Ammon's horn (tissue), 1 donor: ENCODE measurements around the gene ANKRD13B.
"Not testable (repeated sequence)": the region's sequence is repeated elsewhere in the genome, so short reads cannot be mapped to it uniquely, and the experiment has no call there.

ENCODE experiments used
- DNase-seq: peaks from one replicate; pipeline ENCODE4 v3.0.0-alpha.2; 2016; ENCODE audit warnings: low spot score

ANKRD13B gene

DNA sequence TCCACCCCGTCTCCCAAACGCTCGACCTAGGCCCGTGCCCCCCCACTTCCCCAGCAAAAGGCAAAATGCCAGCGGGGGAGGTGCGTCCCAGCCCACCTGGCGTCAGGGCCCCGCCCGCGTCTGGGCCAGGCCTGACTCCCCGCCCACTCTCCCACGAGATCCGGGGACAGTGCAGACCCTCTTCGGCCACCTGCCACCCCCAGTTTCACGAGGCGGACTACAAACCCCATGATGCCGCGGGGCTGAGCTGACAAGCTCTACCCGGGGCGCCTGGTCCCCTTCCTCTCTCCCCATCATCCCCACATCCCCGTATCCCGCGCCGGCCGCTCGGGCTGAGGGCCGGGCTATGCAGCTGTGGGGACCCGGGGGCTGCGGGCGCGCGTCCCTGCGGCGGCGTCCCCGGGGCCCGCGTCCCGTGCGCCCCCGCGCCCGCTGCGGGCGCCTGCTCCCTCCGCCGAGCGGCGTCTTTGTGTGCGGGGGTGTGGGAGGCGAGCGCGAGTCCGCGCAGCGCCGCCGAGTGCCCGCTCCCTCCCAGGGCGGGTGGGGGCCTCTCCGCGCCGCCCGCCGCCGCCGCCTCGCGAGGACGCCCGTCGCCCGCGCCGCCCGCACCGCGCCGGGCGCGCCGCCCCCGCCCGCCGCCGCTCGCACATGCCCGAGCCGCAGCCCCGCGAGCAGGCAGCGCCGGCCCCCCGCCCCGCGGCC lies at the start of gene ANKRD13B:
ANKRD13B (plus strand) TSS at position 283 of the 702 bp plus-strand sequence. CDS start 490 bp downstream, outside the sequence.
- DNase-seq: peak; percentile 81

DNA sequence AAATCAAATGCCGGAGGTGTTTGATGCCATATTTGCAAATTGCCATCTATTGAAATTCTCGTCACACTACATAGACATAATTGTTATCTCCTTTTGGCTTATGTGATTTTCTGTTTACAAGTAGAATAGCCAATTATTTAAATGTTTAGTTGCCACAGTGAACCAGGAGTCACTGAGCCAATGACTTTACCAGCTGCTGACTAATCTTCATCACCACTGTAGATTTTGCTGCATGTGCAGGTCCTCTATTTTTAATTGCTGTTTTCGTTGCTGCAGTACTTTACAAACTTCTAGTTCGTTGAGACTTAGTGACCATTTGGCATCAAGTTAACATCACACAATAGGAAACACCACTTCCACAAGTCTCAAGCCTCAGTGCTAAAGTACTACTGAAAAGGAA lies 48.9 kb upstream of the ANKRD13B start:
- DNase-seq: no peak

DNA sequence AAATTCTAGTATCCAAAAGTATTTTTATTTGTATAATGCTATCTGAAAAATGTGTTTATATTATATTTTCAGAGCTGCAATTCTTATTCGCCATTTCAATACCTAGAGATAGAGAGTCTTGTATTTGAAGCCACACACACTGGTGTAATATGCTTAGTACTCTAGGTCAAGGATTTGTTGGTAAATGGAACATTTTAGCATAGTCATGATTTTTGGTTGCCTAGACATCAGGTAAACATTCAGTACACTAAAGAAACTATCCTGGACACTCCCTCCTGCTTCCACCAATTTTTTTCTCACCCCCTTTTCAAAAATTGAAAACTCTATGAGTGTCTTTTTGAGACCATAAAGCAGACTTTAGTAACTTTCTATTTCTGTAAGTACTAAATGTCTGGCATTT lies 46.8 kb upstream of the ANKRD13B start:
- no peak for DNase-seq

DNA sequence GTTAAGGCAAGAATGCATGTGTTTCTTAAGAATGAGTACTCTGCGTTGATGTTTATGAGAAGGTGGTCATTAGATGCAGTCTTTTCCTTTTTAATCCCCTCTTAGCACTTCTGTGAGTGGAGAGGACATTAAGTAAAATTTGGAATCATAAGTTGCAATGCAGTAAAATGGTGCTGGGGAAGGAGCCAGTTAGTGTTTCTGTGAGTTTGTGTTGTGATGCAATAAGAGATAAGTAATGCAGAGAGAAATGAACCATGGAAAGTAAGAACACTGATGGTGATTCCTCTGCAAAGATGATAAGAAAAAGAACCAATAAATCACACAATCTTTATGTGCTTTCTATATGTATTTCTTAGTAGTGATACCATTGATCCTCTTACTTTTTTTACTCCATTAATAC lies 46.1 kb upstream of the ANKRD13B start:
- no peak for DNase-seq

DNA sequence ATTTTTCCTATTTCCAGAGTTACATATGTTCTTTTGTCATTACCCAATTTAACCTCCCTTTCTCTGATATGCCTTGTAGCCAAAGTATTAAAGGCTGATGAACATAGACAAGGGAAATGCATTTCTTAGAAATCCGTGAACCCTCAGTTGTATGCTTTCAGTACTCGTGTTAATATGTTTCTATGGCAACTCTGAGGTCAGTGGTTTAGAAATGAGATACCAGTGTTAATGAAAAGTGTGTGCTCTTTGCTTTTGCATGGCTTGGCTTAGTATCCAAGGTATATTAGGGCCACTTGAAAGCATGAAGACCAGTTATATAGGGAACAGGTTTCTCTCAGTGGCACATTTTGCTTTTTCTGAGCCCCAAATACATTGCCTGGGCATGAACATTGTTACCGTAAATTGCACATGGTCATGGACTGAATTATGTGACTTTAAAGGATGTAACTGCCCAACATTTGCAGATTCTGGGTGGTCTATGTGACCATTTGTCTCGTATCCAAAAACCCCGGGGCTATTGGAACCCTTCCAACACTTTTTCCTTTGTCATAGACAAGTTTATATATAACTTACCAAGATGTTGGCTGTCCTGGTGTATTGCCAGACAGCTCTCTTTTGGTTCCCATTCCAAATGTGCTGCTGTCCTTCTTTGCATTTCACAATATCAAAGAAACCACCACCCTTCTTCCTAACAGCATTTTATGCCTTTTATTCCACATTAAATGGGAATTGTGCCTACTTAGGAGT lies 43.6 kb upstream of the ANKRD13B start:
- no peak for DNase-seq

DNA sequence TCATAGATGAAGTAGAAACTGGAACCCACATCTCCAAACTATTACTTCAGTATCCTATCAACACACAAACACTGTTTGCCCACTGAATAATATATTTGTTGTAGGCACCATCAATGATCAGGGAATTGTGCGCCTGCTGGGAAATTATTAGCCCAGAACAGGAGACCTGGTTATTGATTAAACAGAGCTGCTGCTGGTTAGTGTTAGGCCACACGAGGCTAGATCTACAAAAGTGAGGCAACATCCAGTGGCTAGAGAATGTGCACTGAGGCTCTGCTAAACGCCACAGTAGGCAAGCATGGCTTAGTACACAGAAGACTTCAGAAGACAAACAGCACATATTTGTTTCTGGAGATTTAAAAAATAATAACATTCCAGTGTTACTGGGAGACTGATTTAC lies 37.1 kb upstream of the ANKRD13B start:
- DNase-seq: no peak

DNA sequence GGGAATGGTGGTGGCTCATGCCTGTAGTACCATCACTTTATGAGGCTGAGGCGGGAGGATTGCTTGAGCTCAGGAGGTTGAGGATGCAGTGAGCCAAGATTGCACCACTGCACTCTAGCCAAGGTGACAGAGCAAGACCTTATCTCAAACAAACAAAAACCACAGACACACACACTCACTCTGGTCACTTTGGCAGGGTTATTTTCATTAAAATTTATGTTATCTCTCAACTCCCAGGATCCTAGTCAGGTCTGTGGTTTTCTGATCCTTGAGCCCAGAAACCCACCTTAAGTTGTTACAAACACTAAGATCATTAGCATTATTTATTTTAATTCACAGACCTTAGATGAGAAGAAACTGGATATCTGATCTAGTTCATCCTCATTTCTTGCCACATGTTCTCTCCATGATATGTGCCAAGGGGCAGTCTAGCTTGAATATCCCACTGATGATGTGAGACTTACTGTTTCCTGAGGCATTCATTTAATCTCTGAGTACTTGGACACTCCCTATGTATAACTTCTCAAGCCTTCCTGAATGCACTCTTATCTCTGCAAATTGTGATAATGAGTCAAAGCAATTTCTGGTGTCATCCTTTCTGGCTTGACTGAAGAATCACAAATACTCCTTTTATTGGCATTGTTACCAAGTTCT lies 35.7 kb upstream of the ANKRD13B start:
- DNase-seq: no peak

DNA sequence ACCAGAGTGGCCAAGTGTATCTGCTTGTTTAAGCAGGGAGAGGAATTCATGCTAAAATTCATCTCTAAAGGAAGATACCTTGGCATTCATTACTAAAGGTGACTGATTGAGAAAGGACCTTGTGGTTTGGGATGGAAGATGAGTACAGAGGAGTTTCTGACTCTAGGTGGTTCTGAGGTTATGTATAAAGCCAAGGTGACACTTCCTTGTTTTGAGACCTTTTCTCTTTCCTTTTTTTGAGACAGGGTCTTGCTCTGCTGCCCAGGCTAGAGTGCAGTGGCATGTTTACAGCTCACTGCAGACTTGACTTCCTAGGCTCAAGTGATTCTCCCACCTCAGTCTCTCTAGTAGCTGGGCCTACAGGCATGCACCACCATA lies 35.2 kb upstream of the ANKRD13B start:
- DNase-seq: no peak

DNA sequence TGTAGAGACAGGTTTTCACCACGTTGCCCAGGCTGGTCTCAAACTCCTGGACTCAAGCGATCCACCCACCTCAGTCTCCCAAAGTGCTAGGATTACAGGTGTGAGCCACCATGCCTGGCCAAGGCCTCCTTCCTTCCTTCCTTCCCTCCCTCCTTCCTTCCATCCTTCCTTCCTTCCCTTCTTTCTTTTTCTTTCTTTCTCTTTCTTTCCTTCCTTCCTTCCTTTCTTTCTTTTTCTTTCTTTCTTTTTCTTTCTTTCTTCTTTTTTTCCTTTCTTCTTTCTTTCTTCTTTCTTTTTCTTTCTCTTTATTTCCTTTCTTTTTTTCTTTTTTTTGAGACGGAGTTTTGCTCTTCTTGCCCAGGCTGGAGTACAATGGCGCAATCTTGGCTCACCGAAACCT lies 34.8 kb upstream of the ANKRD13B start:
- not testable (repeated sequence) for DNase-seq

DNA sequence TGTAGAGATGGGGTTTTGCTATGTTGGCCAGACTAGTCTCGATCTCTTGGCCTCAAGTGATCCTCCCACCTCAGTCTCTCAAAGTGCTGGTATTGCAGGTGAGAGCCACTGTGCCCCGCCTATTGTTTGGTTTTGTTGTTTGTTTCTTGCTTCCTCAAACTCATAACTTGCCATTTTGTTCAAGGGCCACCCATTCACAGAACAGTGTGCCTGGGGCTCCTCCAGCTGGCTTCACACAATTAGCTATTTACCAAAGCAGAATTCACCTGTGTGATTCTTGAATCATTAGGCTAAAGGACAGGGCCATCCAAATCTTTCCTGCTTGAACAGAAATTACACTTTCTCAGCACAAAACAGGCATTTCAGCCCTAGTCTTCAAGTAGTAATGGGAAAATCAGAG lies 33.3 kb upstream of the ANKRD13B start:
- no peak for DNase-seq

DNA sequence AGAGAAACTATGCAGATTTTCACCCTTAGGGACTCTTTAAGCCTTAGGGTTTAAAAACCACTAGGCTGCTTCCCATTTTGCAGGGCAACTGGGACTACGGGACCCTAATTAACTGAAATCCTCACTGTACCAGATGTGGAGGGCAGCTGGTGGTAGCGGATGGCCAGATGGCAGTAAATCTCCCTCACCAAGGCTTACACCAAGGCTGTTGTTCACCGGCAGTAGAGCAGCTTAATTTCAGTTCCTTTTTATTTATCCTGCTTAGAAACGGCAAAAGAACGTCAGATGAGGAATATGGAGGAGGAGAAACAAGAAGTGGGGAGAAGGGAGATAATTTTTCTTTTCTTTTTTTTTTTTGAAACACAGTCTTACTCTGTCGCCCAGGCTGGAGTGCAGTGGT lies 32.6 kb upstream of the ANKRD13B start:
- peak; percentile 63 for DNase-seq

DNA sequence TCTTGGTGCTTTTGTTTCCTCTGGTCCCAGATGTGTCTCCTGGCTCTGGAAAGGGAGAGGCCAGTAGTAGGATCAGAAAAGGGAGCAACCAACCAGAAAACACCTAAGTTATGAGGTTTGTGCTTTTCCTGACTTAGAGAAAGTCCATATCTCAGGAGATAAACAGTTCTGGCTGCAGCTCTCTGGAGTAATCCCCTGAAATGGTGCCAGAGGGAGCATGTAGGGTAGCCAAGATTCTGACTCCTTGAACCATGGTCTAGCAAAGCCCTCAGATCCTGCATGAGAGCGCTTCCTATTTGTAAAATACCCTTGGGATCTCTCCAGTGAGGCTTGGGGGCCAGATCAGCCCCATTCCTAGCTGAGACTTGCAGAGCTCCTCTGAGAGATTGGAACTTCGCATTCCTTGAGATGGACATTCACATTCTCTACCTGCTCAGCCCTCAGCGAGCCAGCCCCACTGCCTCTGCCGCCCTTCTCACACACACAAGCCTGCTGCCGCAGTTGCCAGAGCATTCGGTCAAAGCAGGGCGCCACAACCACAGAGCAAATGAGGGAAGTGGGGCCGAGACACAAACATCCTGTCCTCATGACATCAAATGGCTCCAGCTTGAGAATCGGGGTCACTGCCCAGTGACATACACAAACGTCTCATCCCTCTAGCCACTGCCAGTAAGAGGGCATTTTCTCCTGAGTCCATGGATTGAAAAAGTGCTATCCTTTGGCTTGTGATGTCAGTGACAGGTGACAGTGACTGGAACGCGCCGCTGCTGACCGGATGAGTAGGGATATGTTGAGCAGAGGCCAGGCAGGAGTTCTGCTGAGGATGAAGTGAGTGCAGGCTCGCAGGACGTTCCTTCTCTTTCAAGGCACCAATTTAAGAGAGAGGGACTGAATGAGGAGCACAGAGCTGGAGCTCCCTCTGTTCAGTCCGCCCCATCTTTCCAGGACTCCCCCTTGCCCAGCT lies 31.1 kb upstream of the ANKRD13B start:
- DNase-seq: peak; percentile 60

DNA sequence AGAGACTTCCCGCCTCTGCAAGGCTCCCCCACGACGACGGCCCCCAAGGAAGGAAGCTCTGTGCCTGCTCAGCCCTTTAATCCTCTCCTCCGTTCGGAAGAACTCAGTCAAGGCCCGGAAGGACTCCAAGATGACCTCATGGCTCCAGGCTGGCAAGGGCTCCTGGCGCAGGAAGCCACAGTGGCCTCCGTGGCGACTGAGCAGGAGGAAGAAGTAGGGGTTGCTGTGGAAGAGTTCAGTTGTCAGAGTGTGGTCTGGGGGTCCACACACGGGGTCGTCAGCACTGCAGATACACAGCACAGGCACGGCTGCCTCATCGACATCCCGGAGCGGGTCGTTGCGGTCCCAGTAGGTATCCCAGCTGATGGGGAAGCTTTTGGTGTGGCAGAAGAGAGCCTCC lies 30.3 kb upstream of the ANKRD13B start:
- no peak for DNase-seq

DNA sequence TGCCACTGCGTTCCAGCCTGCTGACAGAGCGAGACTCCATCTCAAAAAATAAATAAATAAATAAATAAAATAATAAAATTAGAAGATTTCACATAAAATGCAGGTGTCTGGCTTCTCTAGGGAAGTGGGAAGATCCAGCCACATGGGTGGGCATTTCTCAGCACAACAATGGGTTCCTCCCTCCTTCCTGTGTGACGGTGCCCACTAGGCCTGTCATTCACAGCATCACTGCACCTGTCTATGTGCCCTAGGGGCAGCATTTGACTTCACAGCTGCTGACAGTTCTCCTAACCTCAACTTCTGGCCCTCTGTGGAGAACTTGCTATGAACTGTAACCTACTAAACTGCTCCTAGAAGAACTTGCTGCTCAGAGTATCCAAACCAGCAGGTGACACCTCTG lies 29.1 kb upstream of the ANKRD13B start:
- DNase-seq: no peak

DNA sequence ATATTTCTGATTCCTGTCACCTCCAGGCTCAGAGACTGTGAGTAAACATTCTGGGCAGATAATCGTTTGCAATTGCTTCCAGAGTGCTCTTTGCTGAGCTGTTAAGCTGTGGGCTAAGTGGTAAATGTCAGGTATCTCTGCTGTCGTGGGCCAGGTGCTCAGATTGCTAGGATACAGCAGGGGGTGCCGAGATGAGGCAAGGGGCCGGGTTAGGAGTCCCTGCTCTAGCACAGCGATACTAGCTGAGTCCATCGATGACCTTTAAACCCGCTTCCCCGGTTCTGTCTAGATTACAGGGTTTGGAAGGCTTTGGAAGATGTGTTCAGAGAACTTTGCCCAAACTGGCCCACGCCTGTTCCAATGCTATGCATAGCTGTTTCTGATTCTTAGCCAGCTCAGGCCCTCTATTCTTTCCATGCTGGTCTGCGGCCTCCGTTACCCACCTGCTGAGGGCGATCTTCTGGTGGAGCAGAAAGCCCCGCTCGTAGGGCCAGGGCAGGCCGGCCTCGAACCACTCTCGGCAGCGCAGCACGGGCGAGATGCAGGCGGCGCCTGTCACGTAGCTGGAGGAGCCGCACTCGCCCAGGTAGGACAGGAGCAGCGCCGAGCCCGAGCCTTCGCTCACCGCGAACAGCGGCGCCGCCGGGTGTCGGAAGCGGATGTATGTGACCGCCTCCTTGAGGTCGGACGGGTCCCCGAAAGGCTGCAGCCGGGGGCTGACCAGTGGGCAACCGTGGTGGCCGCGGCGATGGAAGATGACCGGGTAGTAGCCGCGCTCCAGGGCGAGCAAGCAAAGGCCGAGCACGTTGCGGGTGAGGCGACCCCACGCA lies 27.1 kb upstream of the ANKRD13B start:
- DNase-seq: peak; percentile 15

DNA sequence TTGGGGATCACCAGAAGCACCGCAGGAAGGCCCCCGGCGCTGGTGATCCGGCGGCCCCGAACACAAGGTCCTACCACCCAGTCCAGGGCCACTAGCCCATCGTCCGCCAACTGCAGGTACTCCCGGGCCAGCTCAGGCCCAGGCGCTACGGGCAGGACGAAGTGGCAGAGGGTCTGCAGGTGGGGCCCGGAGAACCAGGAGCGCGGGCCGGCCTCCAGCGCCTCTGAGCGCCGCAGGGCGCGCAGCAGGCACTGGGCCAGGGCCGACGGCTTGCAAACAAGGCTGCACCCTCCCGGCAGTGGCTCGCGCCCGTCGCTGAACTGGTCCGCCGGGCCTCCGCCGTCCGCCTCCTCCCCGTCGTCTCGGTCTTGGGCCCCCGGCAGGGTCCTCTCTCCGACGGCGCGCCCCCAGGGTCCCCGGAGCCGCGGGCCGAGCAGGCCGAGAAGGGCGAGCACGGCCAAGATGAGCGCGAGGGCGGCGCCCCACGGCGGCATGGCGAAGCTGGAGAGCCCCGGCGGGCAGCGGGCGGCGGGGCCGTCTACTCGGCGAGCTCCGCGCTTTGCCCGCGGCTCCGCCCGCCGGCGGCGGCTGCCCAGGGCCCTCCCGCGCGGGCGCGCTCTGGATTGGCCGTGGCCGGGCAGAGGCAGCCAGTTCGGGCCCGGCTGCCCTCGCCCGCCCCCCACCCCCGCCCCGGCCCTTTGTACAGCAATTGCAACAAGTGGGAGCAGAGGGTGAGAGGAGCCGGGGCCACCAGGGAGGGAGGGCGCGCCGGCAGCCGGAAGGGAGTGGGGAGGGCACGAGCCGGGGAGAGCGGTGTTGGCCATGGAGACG lies 26.2 kb upstream of the ANKRD13B start, which contains the start of gene ABHD15:
ABHD15 (minus strand) TSS at position 565 of the 831 bp plus-strand sequence; CDS start at position 494, 71 bp downstream.
- peak; percentile 57 for DNase-seq

DNA sequence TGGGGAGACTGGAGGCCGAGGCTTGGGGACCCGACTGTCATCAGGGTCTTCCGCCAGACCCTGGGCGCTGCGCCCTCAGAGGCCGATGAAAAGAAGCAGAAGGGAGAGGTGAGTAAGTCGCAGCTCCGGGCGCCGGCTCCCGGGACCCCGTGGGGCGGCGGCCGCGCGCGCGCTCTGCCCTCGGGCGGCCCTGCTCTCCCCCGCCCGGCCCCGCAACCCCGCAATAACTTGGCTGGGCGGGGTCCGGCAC lies 25.7 kb upstream of the ANKRD13B start:
- DNase-seq: no peak

DNA sequence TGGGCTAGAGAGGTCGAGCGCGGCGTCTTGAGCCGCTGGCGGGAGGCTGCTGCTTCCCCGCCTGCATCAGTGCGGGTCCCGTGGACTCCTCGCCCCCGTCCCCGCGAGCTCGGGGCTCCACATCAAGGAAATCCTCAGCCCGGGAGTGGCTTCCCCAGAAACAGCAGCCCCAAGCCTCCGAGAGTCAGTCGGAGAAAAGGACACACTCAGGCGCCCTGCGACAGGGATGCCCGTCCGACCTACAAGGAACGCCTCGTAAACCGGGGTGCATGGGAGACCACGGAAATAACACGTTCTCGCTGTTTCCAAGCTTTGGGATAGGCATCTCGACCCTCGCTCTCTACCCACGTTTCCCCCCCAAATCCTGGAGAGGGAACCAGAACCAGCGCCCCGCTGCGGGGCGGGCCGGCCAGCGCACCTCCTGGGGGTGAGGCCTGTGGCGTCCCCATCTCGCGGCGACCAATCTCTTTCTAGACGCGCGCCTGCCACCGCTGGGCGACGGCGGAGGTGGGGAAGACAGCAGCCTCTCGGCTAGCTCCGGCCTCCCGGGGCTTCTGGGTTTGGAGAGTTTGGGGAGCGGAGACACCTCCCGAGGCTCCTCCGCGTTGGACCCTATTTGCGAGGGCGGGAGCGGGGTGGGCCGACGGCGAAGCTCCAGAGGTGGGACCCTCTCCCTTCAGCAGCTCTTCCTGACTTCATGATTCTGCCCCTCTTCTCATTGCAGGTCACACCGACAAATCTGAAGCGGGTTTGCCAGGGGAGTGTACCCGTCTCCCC lies 25.2 kb upstream of the ANKRD13B start:
- DNase-seq: peak; percentile 41
